ENCODE measurements around the gene TOM1L2. TPM values are rescaled to one million over a fixed set of nuclear protein-coding genes. Genes with fewer than 3 reads are reported as not detected.

TOM1L2 gene
- total and polyA plus RNA-seq, 2 of the 4 experiments (the other 2 are of a cell fraction) = 34.4 to 51.7 TPM

DNA sequence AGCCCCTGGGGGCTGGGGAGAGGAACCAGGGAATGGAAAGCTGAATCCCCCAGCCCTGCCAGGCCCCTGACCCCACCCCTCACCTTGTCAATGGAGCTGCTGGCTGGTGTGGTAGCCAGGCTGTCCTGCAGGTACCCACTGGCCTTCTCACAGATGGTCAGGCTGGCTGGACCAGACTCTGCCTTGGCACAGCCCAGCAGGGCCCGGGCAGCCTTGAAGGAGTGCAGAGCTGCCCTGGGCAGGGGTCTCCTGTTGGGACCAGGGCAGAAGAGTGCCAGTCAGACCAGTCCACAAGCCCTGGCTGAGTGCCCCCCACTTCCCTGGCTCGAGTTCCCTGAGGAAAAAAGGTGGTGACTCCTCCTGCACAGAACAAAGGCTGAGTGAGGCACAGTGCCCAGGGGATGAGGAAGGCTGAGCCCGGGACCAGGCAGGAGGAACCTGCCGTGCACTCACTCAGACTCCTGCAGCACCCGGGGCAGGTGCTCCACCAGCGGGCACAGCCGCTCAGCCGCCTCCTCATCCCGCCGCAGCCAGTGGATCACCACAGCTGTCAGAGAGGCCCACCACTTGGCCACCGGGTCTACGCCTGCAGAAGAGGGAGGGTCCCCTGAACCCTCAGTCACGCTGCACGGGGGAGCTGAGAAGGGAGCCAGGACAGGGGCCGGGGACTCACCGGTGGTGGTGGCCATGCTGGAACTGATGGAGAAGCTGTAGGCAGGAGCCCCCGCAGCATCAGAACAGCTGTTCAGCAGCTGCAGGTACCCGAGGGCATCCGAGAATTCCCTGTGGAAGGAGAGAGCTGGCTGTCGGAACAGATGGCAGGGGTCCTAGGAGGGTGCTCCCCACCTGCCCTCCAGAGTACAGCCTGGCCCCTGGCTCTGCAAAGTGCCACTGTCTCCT, 157.8 kb downstream of the TOM1L2 start (continued):
- TF ChIP-seq CEBPB (IDR thresholded peaks at IDR 0.05; ENCODE audit: low read depth, low read length) = no peak

DNA sequence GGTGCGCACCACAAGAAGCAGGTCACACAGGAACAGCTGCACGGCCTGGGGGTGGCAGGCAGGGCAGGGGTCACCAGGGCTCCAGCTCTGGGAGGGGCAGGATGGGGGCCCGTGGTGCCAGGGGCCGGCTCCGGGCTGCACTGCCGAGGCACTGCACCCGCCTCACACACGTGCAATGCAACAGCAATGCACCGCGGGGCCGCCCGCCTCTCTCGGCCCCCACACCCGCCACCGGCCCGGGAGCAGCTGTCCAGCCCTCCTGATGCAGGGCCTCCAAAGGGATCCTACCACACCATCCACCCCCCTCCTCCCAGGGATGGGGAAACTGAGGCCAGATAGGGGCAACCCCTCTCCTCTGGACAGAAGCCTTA, 158.5 kb downstream of the TOM1L2 start:
- intact Hi-C loops (cut with micrococcal nuclease) = no loop called here
- no peak for TF ChIP-seq MXI1 (IDR thresholded peaks at IDR 0.05; ENCODE audit: borderline replicate concordance, low read depth, low read length)
- no peak for TF ChIP-seq FOS (IDR thresholded peaks at IDR 0.05; ENCODE audit: low read depth, low read length)
- TF ChIP-seq USF2 (IDR thresholded peaks at IDR 0.05; ENCODE audit: low read depth, low read length) = no peak
- TF ChIP-seq CTCF (conservative IDR thresholded peaks at IDR 0.05; ENCODE audit: low read depth, low read length) = no peak
- no peak for TF ChIP-seq CEBPB (IDR thresholded peaks at IDR 0.05; ENCODE audit: low read depth, low read length)
- no peak for TF ChIP-seq RCOR1 (IDR thresholded peaks at IDR 0.05; ENCODE audit: insufficient replicate concordance, low read length)
- TF ChIP-seq BHLHE40 (IDR thresholded peaks at IDR 0.05; ENCODE audit: low read depth, low read length) = no peak
- TF ChIP-seq MAZ (IDR thresholded peaks at IDR 0.05; ENCODE audit: borderline replicate concordance, low read depth, low read length) = no peak
- no peak for TF ChIP-seq SMC3 (IDR thresholded peaks at IDR 0.05; ENCODE audit: low read depth, low read length)
- no peak for TF ChIP-seq NFE2L2 (IDR thresholded peaks at IDR 0.05; ENCODE audit: low read depth, low read length)
- TF ChIP-seq RFX5 (IDR thresholded peaks at IDR 0.05; ENCODE audit: low read depth, low read length) = no peak
- TF ChIP-seq CHD1 (IDR thresholded peaks at IDR 0.05; ENCODE audit: low read depth, low read length) = no peak
- no peak for TF ChIP-seq MAFK (IDR thresholded peaks at IDR 0.05; ENCODE audit: low read depth, low read length)
- TF ChIP-seq RAD21 (IDR thresholded peaks at IDR 0.05; ENCODE audit: low read length) = no peak
- TF ChIP-seq POLR2A (IDR thresholded peaks at IDR 0.05; ENCODE audit: low read depth, low read length) = no peak

More for the DNA sequence above, 158.5 kb downstream of the TOM1L2 start:
- peaks cover 3 to 33% of the 10 kb centered on the region in 2 experiments; a peak in 2 of 4 replicates for H3K79me1 ChIP-seq (ENCODE audit: low read depth in 1 of 2, low read length in 2 of 2)
- in situ Hi-C loops (cut with MboI; ENCODE audit: low sequenced_read_pairs) (no loop called here), dilution Hi-C loops (cut with HindIII; ENCODE audit: low sequenced_read_pairs, unreplicated experiment) (no loop called here)
- H2BK120ac ChIP-seq (ENCODE audit: low read depth, low read length) = no peak overlapping the region
- 91% methylated on average over 8 of the region's 16 CpGs; no CpG with 5 or more reads in 1 of the 2 experiments for WGBS, 2 experiments (ENCODE audit: extremely low coverage in 2 of 2, insufficient read length in 1 of 2)
- H3K9ac ChIP-seq (ENCODE audit: low read depth, low read length) = no peak overlapping the region
- H4K20me1 ChIP-seq (ENCODE audit: insufficient read depth, low read length) = peaks cover 57% of the 10 kb centered on the region
- no peak overlapping the region for H4K8ac ChIP-seq (ENCODE audit: low read depth in 2 of 2, low read length in 2 of 2)
- H2BK20ac ChIP-seq (ENCODE audit: low read depth, low read length) = no peak overlapping the region
- H3K18ac ChIP-seq (ENCODE audit: low read depth, low read length) = no peak overlapping the region
- H3K14ac ChIP-seq (replicated peaks; ENCODE audit: low read depth, low read length) = no peak overlapping the region
- peaks cover 67% of the 10 kb centered on the region for H3K36me3 ChIP-seq (ENCODE audit: control insufficient read depth, insufficient read depth, low read length)
- no peak overlapping the region for H3K56ac ChIP-seq (ENCODE audit: extremely low read depth, insufficient read depth, low read length)
- no peak overlapping the region for H2AFZ ChIP-seq (replicated peaks; ENCODE audit: low read length, poor library complexity)
- ATAC-seq (ENCODE audit: low read depth) = no peak
- no TSS peak for BruUV-seq (replicated peaks)
- H3K4me2 ChIP-seq (ENCODE audit: low read depth, low read length) = no peak overlapping the region
- H4K91ac ChIP-seq (ENCODE audit: insufficient read depth, low read depth, low read length) = no peak overlapping the region
- H2BK5ac ChIP-seq (ENCODE audit: low read depth, low read length, poor library complexity, severe bottlenecking) = no peak overlapping the region
- no peak overlapping the region for H3K23ac ChIP-seq (ENCODE audit: low read depth, low read length)
- no peak overlapping the region for H3K4me3 ChIP-seq (ENCODE audit: insufficient read depth, low read depth, low read length)
- no peak overlapping the region for H3K4ac ChIP-seq (ENCODE audit: low read depth, low read length)
- H3K9me1 ChIP-seq (ENCODE audit: insufficient read depth, low read length) = peaks cover 3% of the 10 kb centered on the region; the same call in 1 of the 2 replicates
- ChIA-PET POLR2A (ENCODE audit: unreplicated experiment) (no interaction called here), CTCF (no interaction called here)
- H2AK9ac ChIP-seq (replicated peaks; ENCODE audit: low read depth, low read length, poor library complexity) = no peak overlapping the region
- no peak for DNase-seq
- no peaks in the 10 kb centered on the region for H3K9me3 ChIP-seq (ENCODE audit: control insufficient read depth, insufficient read depth, low read length)
- H3K4me1 ChIP-seq (ENCODE audit: control insufficient read depth, insufficient read depth, low read length) = peaks cover 13% of the 10 kb centered on the region
- H3K27me3 ChIP-seq (ENCODE audit: control insufficient read depth, insufficient read depth, low read length) = no peaks in the 10 kb centered on the region
- H4K5ac ChIP-seq (ENCODE audit: low read depth, low read length) = no peak overlapping the region
- no peak overlapping the region for H3K27ac ChIP-seq (ENCODE audit: insufficient read depth, low read length)
- no peak overlapping the region for H2BK15ac ChIP-seq (ENCODE audit: low read depth, low read length)
- H2AK5ac ChIP-seq (ENCODE audit: low read depth, low read length) = no peak overlapping the region

Measured in IMR-90 (cell line).